HL-60/S4 (cell line): ENCODE measurements around the gene CYFIP1.

Experiments
- in situ Hi-C: fragments of 300-500 bp; cut with MboI; formaldehyde crosslinking; loops from 2 replicates; pipeline ENCODE4 v1.14.3; 2022; ENCODE audit warnings: low sequenced_read_pairs

The CYFIP1 gene

GRCh38 chr15:22895465-22896190 lies 84.5 kb downstream of the CYFIP1 start:
- in situ Hi-C loops = no loop called here

DNA sequence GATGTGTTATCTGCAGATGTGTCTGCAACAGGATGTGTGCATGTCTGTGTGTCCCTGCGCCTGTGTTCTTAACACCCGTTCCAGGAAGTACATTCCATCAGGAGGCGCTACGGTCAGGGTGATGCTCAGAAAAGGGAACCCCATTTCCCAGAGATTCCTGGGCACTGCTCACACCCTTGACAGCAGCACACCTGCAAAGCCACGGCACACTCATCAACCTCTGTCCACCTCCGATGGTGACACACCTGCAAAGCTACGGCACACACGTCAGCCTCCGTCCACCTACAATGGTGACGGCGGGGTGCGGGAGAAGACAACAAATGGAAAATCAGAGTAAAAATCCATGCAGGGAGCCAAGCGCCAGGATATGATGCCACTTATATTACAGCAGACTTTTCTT lies 86.3 kb downstream of the CYFIP1 start:
- in situ Hi-C loops = no loop called here

- in situ Hi-C loops = no loop called here
These were observed 87.1 kb downstream of the CYFIP1 start for GRCh38 chr15:22893081-22893480.

DNA sequence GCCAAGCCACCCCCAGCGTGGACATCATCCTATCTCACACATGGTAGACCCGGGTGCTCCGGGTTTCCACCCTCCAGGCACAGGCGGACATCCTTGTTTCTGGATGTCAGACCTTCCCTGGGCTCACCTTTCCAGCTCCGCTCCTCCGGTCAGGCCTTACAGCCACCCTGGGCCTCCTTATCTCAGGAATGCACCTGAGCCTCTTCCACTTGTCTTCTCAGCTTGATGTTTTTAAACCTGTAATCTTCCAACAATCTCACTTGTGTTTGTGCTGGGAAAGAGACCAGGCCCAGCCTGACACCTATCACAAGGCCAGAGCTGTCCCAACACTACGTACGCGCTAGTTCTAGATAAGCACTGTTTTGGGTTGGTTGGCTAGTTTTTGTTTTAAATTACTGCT lies 87.8 kb downstream of the CYFIP1 start:
- in situ Hi-C loops = no loop called here

GRCh38 chr15:22891426-22892210 lies 88.5 kb downstream of the CYFIP1 start:
- in situ Hi-C loops = no loop called here

DNA sequence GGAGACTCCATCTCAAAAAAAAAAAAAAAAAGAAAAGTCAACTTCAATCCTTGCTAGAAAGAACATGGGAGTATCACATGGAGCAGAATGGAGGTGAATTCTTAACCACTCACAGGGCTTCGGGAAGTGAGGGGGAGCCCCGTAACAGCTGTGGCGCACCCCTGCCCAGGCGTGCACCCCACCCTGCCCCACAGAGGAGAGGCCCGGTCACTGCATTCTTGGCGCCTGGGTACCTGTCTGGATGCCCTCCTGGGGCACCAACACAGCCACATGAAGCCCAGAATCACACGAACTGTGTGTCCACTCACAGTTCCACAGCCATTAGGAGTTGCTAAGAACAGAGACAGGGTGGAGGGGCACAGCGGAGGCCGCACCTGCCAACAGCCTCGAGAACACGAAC lies 89.9 kb downstream of the CYFIP1 start:
- in situ Hi-C loops = no loop called here

DNA sequence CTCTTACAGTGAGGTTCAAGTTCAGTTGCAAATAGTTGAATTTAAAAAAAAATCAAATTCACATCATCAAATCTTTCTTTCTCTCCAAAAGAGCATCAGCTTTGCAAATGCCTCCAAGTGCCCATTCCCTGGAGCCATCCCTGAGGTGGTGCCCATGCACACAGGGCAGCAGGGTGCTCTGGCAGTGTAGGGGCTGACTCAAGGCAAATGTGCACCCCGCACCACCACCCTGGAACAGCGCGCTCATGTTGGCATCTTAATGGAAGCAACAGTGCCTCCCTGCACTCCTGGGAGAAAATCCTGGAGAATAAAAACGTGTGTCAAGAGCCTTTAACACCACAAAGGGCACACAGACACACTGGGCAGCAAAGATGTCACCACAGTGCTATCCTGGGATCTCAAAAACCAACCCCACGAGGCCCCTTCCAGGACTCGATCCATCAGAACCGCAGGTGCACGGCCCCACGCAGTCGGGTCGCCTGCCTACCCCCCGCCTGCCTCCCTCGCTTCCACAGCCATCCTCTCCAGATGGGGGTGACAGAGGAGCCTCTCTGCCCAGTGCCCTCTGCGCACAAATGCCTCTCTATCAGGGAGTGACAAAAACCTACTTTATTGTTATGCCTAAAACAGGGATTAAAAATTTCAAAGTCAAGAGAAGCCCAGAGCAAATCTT lies 90.9 kb downstream of the CYFIP1 start:
- in situ Hi-C loops = no loop called here

GRCh38 chr15:22888120-22888859 lies 91.9 kb downstream of the CYFIP1 start:
- in situ Hi-C loops = no loop called here

DNA sequence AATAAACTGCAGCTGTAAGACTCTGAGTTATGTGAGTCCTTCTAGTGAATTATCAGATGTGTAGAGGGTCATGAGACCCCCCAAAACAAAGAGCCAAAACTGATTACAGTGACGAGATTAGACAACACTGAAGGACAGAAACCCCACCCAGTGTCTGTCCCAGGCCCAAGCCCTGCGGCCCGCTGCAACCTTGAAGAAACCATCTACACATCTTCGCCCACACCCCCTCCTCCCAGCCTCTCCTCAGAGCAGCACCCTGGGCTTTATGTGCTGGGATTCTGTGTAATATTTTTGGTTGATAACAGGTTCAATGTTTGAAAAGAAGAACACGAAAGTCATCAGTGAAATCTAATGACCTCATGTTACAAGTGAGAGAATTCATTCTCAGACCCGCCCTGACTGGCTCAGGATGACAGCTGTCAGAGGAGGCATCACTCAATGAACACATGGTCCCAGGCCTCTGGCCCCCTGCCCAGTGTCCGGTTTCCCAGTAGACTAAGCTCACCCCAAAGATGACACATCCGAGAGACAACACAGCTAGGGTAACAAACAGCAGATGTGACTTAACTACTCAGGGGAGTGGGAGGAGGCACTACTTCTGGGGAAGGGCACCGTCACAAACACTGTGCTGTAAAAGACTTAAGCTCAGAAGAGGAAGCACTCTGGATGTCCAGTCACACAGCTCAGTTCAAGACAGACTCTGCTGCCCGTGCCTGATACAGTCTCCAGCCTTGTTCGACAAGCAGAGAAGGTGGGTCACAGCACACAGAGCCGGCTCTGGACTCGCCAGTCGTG lies 92.8 kb downstream of the CYFIP1 start:
- in situ Hi-C loops = no loop called here

DNA sequence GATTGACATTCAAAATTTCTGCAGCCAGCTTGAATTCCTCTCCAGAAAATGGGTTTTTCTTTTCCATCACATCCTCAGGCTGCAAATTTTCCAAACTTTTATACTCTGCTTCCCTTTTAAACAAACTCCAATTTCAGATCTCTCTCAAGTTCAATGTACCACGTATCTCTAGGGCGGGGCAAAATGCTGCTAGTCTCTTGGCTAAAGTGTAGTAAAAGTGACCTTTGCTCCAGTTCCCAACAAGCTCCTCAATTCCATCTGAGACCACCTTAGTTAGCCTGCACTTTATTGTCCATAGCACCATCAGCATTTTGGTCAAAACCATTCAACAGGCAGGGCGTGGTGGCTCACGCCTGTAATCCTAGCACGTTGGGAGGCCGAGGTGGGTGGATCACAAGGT lies 95.0 kb downstream of the CYFIP1 start:
- in situ Hi-C loops = no loop called here

DNA sequence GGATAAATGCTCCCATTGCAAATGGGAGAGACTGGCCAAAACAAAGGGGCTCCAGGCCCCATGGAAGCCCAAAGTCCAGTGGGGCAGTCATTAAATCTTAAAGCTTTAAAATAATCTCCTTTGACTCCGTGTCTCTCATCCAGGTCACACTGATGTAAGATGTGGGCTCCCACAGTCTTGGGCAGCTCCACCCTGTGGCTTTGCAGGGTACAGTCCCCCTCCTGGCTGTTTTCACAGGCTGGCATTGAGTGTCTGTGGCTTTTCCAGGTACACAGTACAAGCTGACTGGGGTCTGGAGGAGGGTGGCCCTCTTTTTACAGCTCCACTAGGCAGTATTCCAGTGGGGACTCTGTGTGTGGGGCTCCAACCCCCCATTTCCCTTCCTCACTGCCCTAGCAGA lies 95.8 kb downstream of the CYFIP1 start:
- in situ Hi-C loops = no loop called here

DNA sequence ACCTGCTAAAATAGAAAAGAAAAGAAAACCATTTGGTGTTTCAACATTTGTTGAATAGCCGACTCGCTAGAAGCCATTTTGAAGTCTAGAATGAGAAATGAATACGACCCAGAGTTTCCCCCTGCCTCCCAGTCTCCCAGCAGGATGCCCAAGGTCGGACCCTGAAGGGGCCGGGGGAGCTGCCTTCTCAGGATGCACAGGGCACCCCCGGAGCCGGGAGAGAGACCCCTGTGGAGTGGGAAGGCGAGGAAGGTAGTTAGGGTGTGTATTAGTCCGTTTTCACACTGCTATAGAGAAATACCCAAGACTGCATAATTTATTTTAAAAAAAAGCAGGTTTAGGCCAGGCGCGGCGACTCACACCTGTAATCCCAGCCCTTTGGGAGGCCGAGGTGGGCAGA lies 97.0 kb downstream of the CYFIP1 start:
- in situ Hi-C loops = no loop called here

- in situ Hi-C loops = no loop called here
These were observed 98.3 kb downstream of the CYFIP1 start for GRCh38 chr15:22881739-22882440.

GRCh38 chr15:22880981-22881738 lies 99.0 kb downstream of the CYFIP1 start:
- in situ Hi-C loops = no loop called here

DNA sequence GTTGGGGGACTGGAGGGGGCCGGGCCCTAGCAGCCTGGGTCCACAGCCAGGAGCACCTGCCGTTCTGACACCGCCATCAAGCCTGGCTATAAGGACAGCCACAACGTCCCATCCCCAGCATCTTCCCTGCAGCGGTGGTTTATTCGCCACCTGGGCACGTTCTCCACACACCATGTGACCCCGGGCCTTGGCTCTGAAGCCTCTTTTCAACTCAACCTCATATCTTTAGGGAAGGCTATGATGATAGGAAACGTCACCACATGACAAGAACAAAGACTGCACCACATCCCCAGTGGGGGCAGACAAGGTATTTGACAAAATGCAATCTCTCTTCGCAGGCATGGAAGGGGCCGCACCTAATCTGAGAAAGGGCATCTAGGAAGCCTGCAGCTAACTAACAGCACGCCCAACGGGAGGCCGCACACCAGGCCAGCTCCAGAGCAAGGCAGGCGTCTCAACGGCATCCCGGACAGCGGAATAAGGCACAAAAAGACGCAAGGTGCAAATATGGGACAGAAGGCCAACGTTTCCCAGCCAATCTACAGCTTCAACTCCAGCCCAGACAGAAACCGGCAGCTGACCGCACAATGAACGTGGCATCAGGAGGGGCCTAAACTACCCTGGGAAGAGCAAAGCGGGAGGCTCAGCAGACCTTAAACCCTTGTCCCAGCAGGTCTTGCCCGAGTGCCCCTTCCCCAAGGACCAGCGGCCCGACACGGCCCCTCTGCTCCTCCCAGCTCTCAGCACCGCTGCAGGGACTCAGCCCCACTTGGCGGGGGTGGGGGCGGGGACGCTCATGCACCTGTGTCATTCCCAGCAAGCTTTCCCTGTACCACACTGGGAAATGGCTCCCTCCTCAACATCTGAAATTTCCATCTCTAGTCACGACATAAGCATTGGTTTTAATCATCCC lies 99.8 kb downstream of the CYFIP1 start:
- in situ Hi-C loops = no loop called here

DNA sequence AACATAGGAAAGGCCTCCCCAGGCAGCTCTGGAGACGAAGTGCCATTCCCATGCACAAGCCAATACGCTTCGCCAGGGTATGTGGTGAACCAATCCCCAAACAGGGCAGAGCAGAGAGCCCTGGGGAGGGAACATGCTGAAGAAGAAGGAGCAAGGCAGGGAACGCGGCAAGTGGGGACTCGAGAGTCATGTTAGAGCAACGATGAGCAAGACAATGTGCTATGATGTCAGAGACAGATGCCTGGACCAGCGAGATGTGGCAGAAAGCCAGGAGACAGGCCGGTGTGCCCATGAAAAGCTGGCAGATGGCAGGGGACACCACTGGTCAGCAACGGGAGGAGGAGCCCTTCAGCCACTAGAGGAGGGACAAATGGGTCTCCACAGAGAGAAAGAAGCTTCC lies 102.1 kb downstream of the CYFIP1 start:
- in situ Hi-C loops = no loop called here

GRCh38 chr15:22877607-22878006 lies 102.6 kb downstream of the CYFIP1 start:
- in situ Hi-C loops = no loop called here

DNA sequence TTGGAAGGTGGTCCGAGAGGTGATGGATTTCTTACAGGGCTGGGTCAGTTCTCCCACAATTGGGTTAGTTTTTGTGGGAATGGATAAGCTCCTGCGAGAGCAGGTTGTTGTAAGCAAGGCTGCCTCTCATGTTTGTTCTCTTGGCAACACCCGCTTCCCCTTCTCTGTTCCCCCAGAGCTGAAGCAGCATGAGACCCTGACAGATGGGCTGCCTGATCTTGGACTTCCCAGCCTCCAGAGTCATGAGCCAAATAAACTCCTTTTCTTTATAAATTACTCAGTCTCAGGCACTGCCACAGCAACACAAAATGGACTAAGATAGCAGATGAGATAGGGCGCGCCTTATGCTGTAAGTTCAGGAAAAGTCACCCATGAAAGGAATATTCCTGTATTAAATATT lies 103.1 kb downstream of the CYFIP1 start:
- in situ Hi-C loops = no loop called here
